Astrocyte of the hippocampus (primary cell): ENCODE results near the gene TARBP1.
A peak's percentile ranks its signal among the peaks of the same experiment; 100 is the strongest.
"Not testable (repeated sequence)": the region's sequence is repeated elsewhere in the genome, so short reads cannot be mapped to it uniquely, and the experiment has no call there.

Source experiments
- DNase-seq: peaks from one replicate; pipeline ENCODE4 v3.0.0; 2011; ENCODE audit warnings: low read depth, low spot score

TARBP1 gene

GRCh38 chr1:234478481-234479309 is at the start of gene TARBP1:
TSS of gene TARBP1 (minus strand) at chr1:234479179. CDS start at chr1:234479103, 76 bp downstream.
- DNase-seq = peak; percentile 94

- DNase-seq = no peak
These were observed 49.3 kb upstream of the TARBP1 start for GRCh38 chr1:234528074-234528865.

- DNase-seq = no peak
These were observed 48.4 kb upstream of the TARBP1 start for GRCh38 chr1:234527346-234527745.

GRCh38 chr1:234526922-234527321 is 47.9 kb upstream of the TARBP1 start:
- DNase-seq = no peak

GRCh38 chr1:234525099-234525799 is 46.3 kb upstream of the TARBP1 start:
- no peak for DNase-seq

GRCh38 chr1:234521836-234522235 is 42.9 kb upstream of the TARBP1 start:
- no peak for DNase-seq

GRCh38 chr1:234520908-234521817 is 42.2 kb upstream of the TARBP1 start:
- no peak for DNase-seq

- no peak for DNase-seq
These were observed 40.5 kb upstream of the TARBP1 start for GRCh38 chr1:234519506-234519905.

GRCh38 chr1:234518876-234519275 is 39.9 kb upstream of the TARBP1 start:
- DNase-seq = no peak

GRCh38 chr1:234518086-234518485 is 39.1 kb upstream of the TARBP1 start:
- not testable (repeated sequence) for DNase-seq

- DNase-seq = no peak
These were observed 38.3 kb upstream of the TARBP1 start for GRCh38 chr1:234517110-234517802.

- peak; percentile 87 for DNase-seq
These were observed 36.9 kb upstream of the TARBP1 start for GRCh38 chr1:234515821-234516241.

GRCh38 chr1:234515411-234515810 is 36.4 kb upstream of the TARBP1 start:
- DNase-seq = peak; percentile 67

- DNase-seq = no peak
These were observed 33.5 kb upstream of the TARBP1 start for GRCh38 chr1:234512451-234512861.

- peak; percentile 53 for DNase-seq
These were observed 30.7 kb upstream of the TARBP1 start for GRCh38 chr1:234509457-234510328.

GRCh38 chr1:234507626-234508387 is 28.8 kb upstream of the TARBP1 start:
- no peak for DNase-seq

GRCh38 chr1:234507089-234507488 is 28.1 kb upstream of the TARBP1 start:
- no peak for DNase-seq

GRCh38 chr1:234505769-234506102 is 26.8 kb upstream of the TARBP1 start:
- no peak for DNase-seq
